Naive B cell (primary cell): ENCODE measurements around the gene OBSL1. TPM values are rescaled to one million over a fixed set of nuclear protein-coding genes. Genes with fewer than 3 reads are reported as not detected.

ENCODE experiments used
- ATAC-seq, 2 donors: fragments of 150-1000 bp; cut with Tn5 transposase; 2 replicates each; pipeline ENCODE4 v1.10.0; 2021; ENCODE audit warnings: low read depth in 2 of 2, mild to moderate bottlenecking in 2 of 2, moderate library complexity in 2 of 2
- DNase-seq: peaks from one replicate; pipeline ENCODE4 v3.0.0; 2022
- H3K27ac Mint-ChIP-seq, 6 donors: one replicate each; pipeline ENCODE4 v1.8.0; 2020 to 2022; ENCODE audit warnings: mild to moderate bottlenecking in 6 of 6, mixed read lengths in 6 of 6, moderate library complexity in 5 of 6, inconsistent platforms in 2 of 6
- H3K27me3 Mint-ChIP-seq, 3 donors: one replicate each; pipeline ENCODE4 v1.8.0; 2021 to 2022; ENCODE audit warnings: mixed read lengths in 3 of 3, mild to moderate bottlenecking in 1 of 3
- H3K36me3 Mint-ChIP-seq, 2 donors: one replicate each; pipeline ENCODE4 v1.8.0; 2020 to 2022; ENCODE audit warnings: mixed read lengths in 2 of 2, inconsistent platforms in 1 of 2, mild to moderate bottlenecking in 1 of 2
- H3K4me1 Mint-ChIP-seq, 3 donors: one replicate each; pipeline ENCODE4 v1.8.0; 2020 to 2022; ENCODE audit warnings: mixed read lengths in 3 of 3, inconsistent platforms in 1 of 3, mild to moderate bottlenecking in 1 of 3, moderate library complexity in 1 of 3
- H3K4me3 Mint-ChIP-seq, 8 donors: one replicate each; pipeline ENCODE4 v1.8.0; 2020 to 2022; ENCODE audit warnings: mild to moderate bottlenecking in 8 of 8, mixed read lengths in 8 of 8, moderate library complexity in 8 of 8, inconsistent platforms in 2 of 8
- H3K9me3 Mint-ChIP-seq, 7 donors: one replicate each; pipeline ENCODE4 v1.8.0; 2020 to 2022; ENCODE audit warnings: mixed read lengths in 7 of 7, mild to moderate bottlenecking in 5 of 7, inconsistent platforms in 2 of 7, moderate library complexity in 1 of 7
- polyA plus RNA-seq, 6 donors: library from polyadenylated mRNA; unstranded; fragments of 300-500 nt; fragmentation: Illumina TruSeq; gene quantifications; one replicate each; pipeline ENCODE4 v1.2.3, GENCODE V29; 2021; ENCODE audit warnings: low read depth in 6 of 6

The OBSL1 gene
- polyA plus RNA-seq, 6 donors from 2014 or later: not detected

DNA sequence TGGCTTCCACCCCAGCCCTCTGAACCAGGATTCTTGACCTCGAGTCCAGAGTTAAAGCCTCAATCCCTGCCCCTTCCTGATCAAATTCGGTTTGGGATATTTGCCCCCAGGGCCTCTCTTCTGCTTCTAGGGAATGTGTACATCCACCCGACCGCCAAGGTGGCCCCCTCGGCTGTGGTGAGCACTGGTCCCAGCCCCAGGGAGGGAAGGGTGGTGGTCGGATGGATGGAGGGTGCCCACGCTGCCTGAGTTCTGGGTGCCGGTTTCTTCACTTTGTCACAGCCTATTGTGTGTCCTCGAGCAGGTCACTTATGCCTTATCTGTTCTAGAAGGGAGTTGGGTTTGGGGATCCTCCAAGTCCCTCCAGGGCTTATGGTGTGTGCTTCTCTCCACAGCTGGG, 65.8 kb downstream of the OBSL1 start:
- Mint-ChIP-seq H3K36me3 (peaks cover 5 to 41% of the 10 kb centered on the region in 2 donors), H3K4me3 (no peak overlapping the region), H3K27me3 (peaks cover 11 to 39% (median 28%) of the 10 kb centered on the region in 3 donors), H3K4me1 (peaks cover 13 to 24% (median 15%) of the 10 kb centered on the region in 3 donors), H3K9me3 (peaks cover 0 to 2% (median 0%) of the 10 kb centered on the region in 7 donors), H3K27ac (no peak overlapping the region)
- DNase-seq: no peak
- ATAC-seq: no peak

DNA sequence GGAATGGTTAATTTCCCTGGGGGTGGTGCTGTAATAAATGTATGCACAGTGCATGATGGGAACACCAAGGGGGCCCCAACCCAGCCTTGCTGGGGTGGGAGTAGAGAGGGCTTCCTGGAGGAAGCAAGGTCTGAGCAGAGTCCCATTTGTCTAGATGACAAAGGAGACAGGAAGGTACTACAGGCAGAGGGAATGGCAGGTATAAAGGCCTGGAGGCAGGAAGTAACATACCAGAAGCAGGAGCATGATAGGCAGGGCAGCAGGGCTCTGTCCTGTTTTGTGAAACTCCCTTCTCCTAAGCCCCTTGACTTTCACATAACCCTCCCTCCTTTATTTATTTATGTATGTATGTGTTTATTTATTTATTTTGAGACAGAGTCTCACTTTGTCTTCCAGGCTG, 68.7 kb downstream of the OBSL1 start:
- DNase-seq (no peak), ATAC-seq (no peak)
- Mint-ChIP-seq H3K36me3 (peaks cover 5 to 49% of the 10 kb centered on the region in 2 donors), H3K4me3 (no peak overlapping the region), H3K27me3 (peaks cover 0 to 15% (median 13%) of the 10 kb centered on the region in 3 donors), H3K4me1 (peaks cover 21 to 35% (median 25%) of the 10 kb centered on the region in 3 donors), H3K27ac (peak overlapping the region in 1 of 6 donors; percentile 93), H3K9me3 (no peaks in the 10 kb centered on the region)

DNA sequence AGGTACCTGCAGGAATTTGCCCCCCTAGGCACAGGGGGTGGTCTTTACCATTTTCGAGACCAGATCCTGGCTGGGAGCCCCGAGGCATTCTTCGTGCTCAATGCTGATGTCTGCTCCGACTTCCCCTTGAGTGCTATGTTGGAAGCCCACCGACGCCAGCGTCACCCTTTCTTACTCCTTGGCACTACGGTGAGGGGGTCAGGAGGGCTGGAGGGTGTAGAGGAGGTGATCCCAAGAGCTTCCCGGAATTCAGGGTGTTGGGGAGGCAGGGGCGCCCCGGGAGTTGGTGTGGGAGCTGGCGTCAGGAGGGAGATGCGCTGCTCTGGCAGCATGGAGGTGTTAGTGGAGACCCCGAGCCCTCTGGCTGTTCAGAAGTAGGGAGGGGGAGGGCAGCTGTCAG, 69.5 kb downstream of the OBSL1 start:
- DNase-seq: no peak
- H3K27me3 Mint-ChIP-seq: peaks cover under 1 to 17% (median 9%) of the 10 kb centered on the region in 3 donors
- H3K4me3 Mint-ChIP-seq: peak overlapping the region in 1 of 8 donors; percentile 65
- peaks cover 5 to 42% of the 10 kb centered on the region in 2 donors for H3K36me3 Mint-ChIP-seq
- peaks cover 28 to 42% (median 31%) of the 10 kb centered on the region in 3 donors for H3K4me1 Mint-ChIP-seq
- H3K9me3 Mint-ChIP-seq: no peaks in the 10 kb centered on the region
- peak overlapping the region in 1 of 6 donors; percentile 72 for H3K27ac Mint-ChIP-seq
- no peak for ATAC-seq

Other genes with a start within 250 kb of the OBSL1 start
- gene RESP18, start 238.8 kb downstream of the OBSL1 start, polyA plus RNA-seq: not detected
- 10 to 100 TPM; 49.4 to 78.6 (median 56.3) TPM for gene DNPEP, start 183.6 kb downstream of the OBSL1 start, polyA plus RNA-seq
- gene DES, start 153.2 kb downstream of the OBSL1 start, polyA plus RNA-seq: not detected
- gene SPEG, start 136.7 kb downstream of the OBSL1 start, polyA plus RNA-seq: under 1 TPM in 1 of 6 donors, not detected in 5; 0.18 TPM
- 10 to 100 TPM; 18.2 to 38.8 (median 22.9) TPM for gene GMPPA, start 72.6 kb downstream of the OBSL1 start, polyA plus RNA-seq
- not detected for gene ASIC4, start 57.1 kb downstream of the OBSL1 start, polyA plus RNA-seq
- gene CHPF, start 27.7 kb downstream of the OBSL1 start, polyA plus RNA-seq: 1 to 10 TPM in 1 of 6 donors, under 1 TPM in 5; 0.17 to 5.0 (median 0.41) TPM
- gene TMEM198, start 27.5 kb downstream of the OBSL1 start, polyA plus RNA-seq: 1 to 10 TPM in 1 of 6 donors, not detected in 5; 1.2 TPM
- gene INHA, start 771 bp upstream of the OBSL1 start, polyA plus RNA-seq: not detected
- 10 to 100 TPM; 11.5 to 16.0 (median 13.5) TPM for gene STK11IP, start 26.3 kb upstream of the OBSL1 start, polyA plus RNA-seq
- not detected for gene SLC4A3, start 56.1 kb upstream of the OBSL1 start, polyA plus RNA-seq